A549 (cell line): ENCODE measurements around the gene SYNE3. TPM values are rescaled to one million over a fixed set of nuclear protein-coding genes. Genes with fewer than 3 reads are reported as not detected.

ENCODE experiments used
- ATAC-seq, 2 experiments: fragments of 200-7000 bp in 1 of 2; fragments of >200 bp in 1 of 2; cut with Nextera tagmentation in 1 of 2; cut with Tn5 transposase in 1 of 2; 3 replicates each; pipeline versions ENCODE4 v1.8.0 to v1.9.1; 2018 to 2020; ENCODE audit warnings: mild to moderate bottlenecking in 1 of 2, moderate library complexity in 1 of 2
- CTCF ChIA-PET: fragments of 300-600 bp; sonication (Branson Sonifier 250); formaldehyde crosslinking; extraction: SDS; loops from one replicate; lab custom pipeline; 2021; ENCODE audit warnings: antibody characterized with exemption, inconsistent platforms; lab: Yijun Ruan, JAX
- POLR2A ChIA-PET: fragments of 350-600 bp; formaldehyde crosslinking; extraction: SDS; loops from one replicate; lab custom pipeline; 2021; ENCODE audit warnings: antibody characterized with exemption, inconsistent platforms; lab: Yijun Ruan, JAX
- DNase-seq, 2 experiments: peaks; one replicate each; pipeline versions ENCODE4 v3.0.0 to v3.0.0-alpha.2; 2011 to 2016; ENCODE audit warnings: low read depth in 1 of 2, low spot score in 1 of 2
- FAIRE-seq: peaks from 2 replicates; lab custom pipeline; 2011; peaks lifted over from hg19 to GRCh38; lab: Jason Lieb, UNC
- H3K27ac ChIP-seq, 2 experiments: fragments of >200 bp; sonication (Bioruptor Twin); formaldehyde crosslinking; 3 replicates each; pipeline ENCODE4 v1.5.1; 2016 to 2017
- H3K4me1 ChIP-seq: fragments of >200 bp; sonication (Bioruptor Twin); formaldehyde crosslinking; 3 replicates; pipeline ENCODE4 v1.6.1; 2016
- H3K4me2 ChIP-seq: fragments of >200 bp; sonication (Bioruptor Twin); formaldehyde crosslinking; 3 replicates; pipeline ENCODE4 v1.6.1; 2016
- H3K4me3 ChIP-seq: fragments of >200 bp; sonication (Bioruptor Twin); formaldehyde crosslinking; 3 replicates; pipeline ENCODE4 v1.5.1; 2016
- H3K9me3 ChIP-seq: fragments of >200 bp; sonication (Bioruptor Twin); formaldehyde crosslinking; 3 replicates; pipeline ENCODE4 v1.6.1; 2016
- CBX2 ChIP-seq: fragments of 200-600 bp; sonication (generic); IDR thresholded peaks from 2 replicates; pipeline ENCODE4 v1.6.1; 2016; ENCODE audit warnings: low read depth, mild to moderate bottlenecking, borderline replicate concordance
- CEBPB ChIP-seq, 2 experiments: fragments of >200 bp in 1 of 2; sonication (Bioruptor Twin) in 1 of 2; formaldehyde crosslinking in 1 of 2; IDR thresholded peaks; 2 replicates each; pipeline ENCODE4 v1.6.1; 2012 to 2016
- CHD2 ChIP-seq: fragments of 150-350 bp; IDR thresholded peaks from 2 replicates; pipeline ENCODE4 v1.6.1; 2014; ENCODE audit warnings: low read length; ENCODE audit not compliant: partially characterized antibody
- FOSB ChIP-seq: fragments of 250-450 bp; sonication (Bioruptor Pico); IDR thresholded peaks from 2 replicates; pipeline ENCODE4 v1.5.0; 2020; ENCODE audit warnings: mild to moderate bottlenecking, moderate library complexity
- FOSL2 ChIP-seq, 2 experiments: fragments of 450-650 bp in 1 of 2; fragments of >200 bp in 1 of 2; sonication (Bioruptor Twin) in 1 of 2; formaldehyde crosslinking; IDR thresholded peaks; 2 replicates each; pipeline versions ENCODE4 v1.5.0 to v1.6.1; 2016 to 2020; ENCODE audit warnings: mild to moderate bottlenecking in 1 of 2, moderate library complexity in 1 of 2
- FOXS1 ChIP-seq: fragments of 250-450 bp; sonication (Bioruptor Pico); IDR thresholded peaks from 2 replicates; pipeline ENCODE4 v1.5.0; 2020; ENCODE audit warnings: mild to moderate bottlenecking, moderate library complexity
- GATA3 ChIP-seq: IDR thresholded peaks from 2 replicates; pipeline ENCODE4 v1.6.1; 2012; ENCODE audit warnings: borderline replicate concordance
- HDAC2 ChIP-seq: fragments of 200-600 bp; sonication (generic); IDR thresholded peaks from 2 replicates; pipeline ENCODE4 v1.6.1; 2016
- MYC ChIP-seq: IDR thresholded peaks from 2 replicates; pipeline ENCODE4 v1.6.1; 2012; ENCODE audit warnings: mild to moderate bottlenecking, inconsistent platforms, low read length, improper control_type of control experiment, borderline replicate concordance
- NPAS2 ChIP-seq: fragments of 250-450 bp; sonication (Bioruptor Pico); IDR thresholded peaks from 2 replicates; pipeline ENCODE4 v1.8.0; 2022; ENCODE audit warnings: mild to moderate bottlenecking, moderate library complexity, borderline replicate concordance
- NR3C1 ChIP-seq: fragments of >200 bp; sonication (Bioruptor Twin); formaldehyde crosslinking; IDR thresholded peaks from 3 replicates; pipeline ENCODE4 v1.6.1; 2017
- PHF8 ChIP-seq: fragments of 200-600 bp; sonication (generic); IDR thresholded peaks from 2 replicates; pipeline ENCODE4 v1.6.1; 2016; ENCODE audit warnings: low read depth, mild to moderate bottlenecking, antibody characterized with exemption, moderate library complexity, borderline replicate concordance
- RARB ChIP-seq: fragments of 250-450 bp; sonication (Bioruptor Pico); IDR thresholded peaks from 2 replicates; pipeline ENCODE4 v1.8.0; 2021; ENCODE audit warnings: mild to moderate bottlenecking, moderate library complexity
- REST ChIP-seq: fragments of 200-600 bp; sonication (generic); IDR thresholded peaks from 2 replicates; pipeline ENCODE4 v1.6.1; 2016; ENCODE audit warnings: antibody characterized with exemption, mild to moderate bottlenecking, moderate library complexity
- RFX5 ChIP-seq: fragments of 450-650 bp; IDR thresholded peaks from 2 replicates; pipeline ENCODE4 v1.7.1; 2014; ENCODE audit warnings: antibody characterized with exemption, mild to moderate bottlenecking, moderate library complexity
- SMC3 ChIP-seq: fragments of >200 bp; sonication (Bioruptor Twin); formaldehyde crosslinking; IDR thresholded peaks from 3 replicates; pipeline ENCODE4 v1.6.1; 2018; ENCODE audit warnings: inconsistent platforms
- SREBF2 ChIP-seq: fragments of 450-650 bp; IDR thresholded peaks from 2 replicates; pipeline ENCODE4 v1.6.1; 2014; ENCODE audit warnings: mild to moderate bottlenecking, moderate library complexity
- TFCP2L1 ChIP-seq: fragments of 250-450 bp; sonication (Bioruptor Pico); IDR thresholded peaks from 2 replicates; pipeline ENCODE4 v1.5.0; 2021; ENCODE audit warnings: mild to moderate bottlenecking
- TP53 ChIP-seq: fragments of 250-450 bp; sonication (Bioruptor Pico); IDR thresholded peaks from 2 replicates; pipeline ENCODE4 v1.5.0; 2021; ENCODE audit warnings: mild to moderate bottlenecking, moderate library complexity
- ZSCAN20 ChIP-seq: fragments of 250-450 bp; sonication (Bioruptor Pico); IDR thresholded peaks from 2 replicates; pipeline ENCODE4 v1.8.0; 2022; ENCODE audit warnings: mild to moderate bottlenecking, moderate library complexity
- WGBS: methylation state at CpG from one replicate; pipeline ENCODE4 v1.1.6; 2017; ENCODE audit errors: missing lambda C conversion rate; 5-methylcytosine and 5-hydroxymethylcytosine counted together
- polyA plus RNA-seq, 4 experiments: library from polyadenylated mRNA; depleted of rRNA in 3 of 4; stranded (reverse); fragments of >200 nt; fragmentation: RNase III in 1 of 4; extraction: RNeasy Plus Mini Kit Qiagen cat#74134 plus additional on column Dnase treatment in 1 of 4; gene quantifications; 2 replicates in 3 of 4; 3 replicates in 1 of 4; pipeline ENCODE4 v1.2.3, GENCODE V29; 2011 to 2017
- TF ChIP-seq, protein P1 (sequence below): fragments of 250-450 bp; sonication (Bioruptor Pico); IDR thresholded peaks from 2 replicates; pipeline ENCODE4 v1.5.0; 2020; ENCODE audit warnings: low read depth, mild to moderate bottlenecking, moderate library complexity
- TF ChIP-seq, protein P2 (sequence below): fragments of 450-650 bp; IDR thresholded peaks from 2 replicates; pipeline ENCODE4 v1.6.1; 2014; ENCODE audit warnings: antibody characterized with exemption

Gene SYNE3
- polyA plus RNA-seq, 2 of the 4 experiments (the other 2 are of a cell fraction): 0.05 to 0.08 TPM

GRCh38 chr14:95555053-95555452 lies 38.6 kb upstream of the SYNE3 start:
- H3K9me3 ChIP-seq: no peaks in the 10 kb centered on the region
- no peak for FAIRE-seq
- WGBS: 71% methylated on average over 10 of the region's 10 CpGs
- ChIA-PET CTCF (interaction anchor here (1.6 kb wide), 1 partner anchor 16 kb away, joined by 4 read pairs; no protein-coding TSS in a partner anchor), POLR2A (no interaction called here)
- no peaks in the 10 kb centered on the region for H3K4me1 ChIP-seq
- no peak overlapping the region for H3K27ac ChIP-seq
- TF ChIP-seq CEBPB (IDR thresholded peaks at IDR 0.05) (no peak), TP53 (CRISPR knock-in tag) (no peak), SREBF2 (no peak), FOXS1 (CRISPR knock-in tag) (no peak), NPAS2 (CRISPR knock-in tag) (no peak), REST (no peak), HDAC2 (no peak), MYC (no peak), NR3C1 (no peak), CHD2 (no peak), RARB (CRISPR knock-in tag) (no peak), GATA3 (no peak), FOSB (CRISPR knock-in tag) (no peak), SMC3 (no peak), ZSCAN20 (CRISPR knock-in tag) (no peak), CBX2 (no peak)
- TF ChIP-seq, protein P1, sequence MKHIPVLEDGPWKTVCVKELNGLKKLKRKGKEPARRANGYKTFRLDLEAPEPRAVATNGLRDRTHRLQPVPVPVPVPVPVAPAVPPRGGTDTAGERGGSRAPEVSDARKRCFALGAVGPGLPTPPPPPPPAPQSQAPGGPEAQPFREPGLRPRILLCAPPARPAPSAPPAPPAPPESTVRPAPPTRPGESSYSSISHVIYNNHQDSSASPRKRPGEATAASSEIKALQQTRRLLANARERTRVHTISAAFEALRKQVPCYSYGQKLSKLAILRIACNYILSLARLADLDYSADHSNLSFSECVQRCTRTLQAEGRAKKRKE (CRISPR knock-in tag): no peak
- DNase-seq: no peak
- no peak for ATAC-seq
- H3K4me2 ChIP-seq: no peak overlapping the region
- H3K4me3 ChIP-seq: no peak overlapping the region

DNA sequence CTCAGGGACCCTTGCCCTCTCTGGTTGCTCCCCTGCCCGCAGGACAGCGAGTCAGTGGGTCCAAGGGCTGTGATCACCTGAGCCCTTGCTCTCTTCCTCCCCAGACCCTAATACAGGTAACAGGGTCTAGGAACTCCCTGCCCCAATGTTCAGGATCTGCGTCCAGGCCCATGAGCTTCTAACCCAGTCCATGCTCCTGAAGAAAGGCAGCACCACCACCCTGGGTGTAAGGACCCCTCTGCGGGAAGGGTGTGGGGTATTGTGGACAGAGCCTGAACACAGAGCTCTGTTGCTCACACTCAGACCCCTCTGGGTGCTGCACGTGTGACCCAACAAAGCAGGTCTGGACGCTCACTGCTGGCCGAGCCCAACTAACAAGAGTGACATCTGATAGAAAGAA lies 36.7 kb upstream of the SYNE3 start:
- Histone ChIP-seq H3K4me3 (no peak overlapping the region), H3K4me2 (no peak overlapping the region), H3K27ac (no peak overlapping the region), H3K9me3 (no peaks in the 10 kb centered on the region), H3K4me1 (no peaks in the 10 kb centered on the region)
- ChIA-PET POLR2A (no interaction called here), CTCF (interaction anchor here (6.7 kb wide), 1 partner anchor 8 kb away, joined by 47 read pairs; no protein-coding TSS in a partner anchor)
- whole genome bisulfite sequencing: 65% methylated on average over 7 of the region's 7 CpGs
- no peak for FAIRE-seq
- TF ChIP-seq FOSL2 (IDR thresholded peaks at IDR 0.05) (no peak), FOSL2 (CRISPR knock-in tag; IDR thresholded peaks at IDR 0.05) (no peak), ZSCAN20 (CRISPR knock-in tag) (no peak), PHF8 (no peak), GATA3 (no peak), RFX5 (no peak), TFCP2L1 (CRISPR knock-in tag) (no peak)
- TF ChIP-seq, protein P2, sequence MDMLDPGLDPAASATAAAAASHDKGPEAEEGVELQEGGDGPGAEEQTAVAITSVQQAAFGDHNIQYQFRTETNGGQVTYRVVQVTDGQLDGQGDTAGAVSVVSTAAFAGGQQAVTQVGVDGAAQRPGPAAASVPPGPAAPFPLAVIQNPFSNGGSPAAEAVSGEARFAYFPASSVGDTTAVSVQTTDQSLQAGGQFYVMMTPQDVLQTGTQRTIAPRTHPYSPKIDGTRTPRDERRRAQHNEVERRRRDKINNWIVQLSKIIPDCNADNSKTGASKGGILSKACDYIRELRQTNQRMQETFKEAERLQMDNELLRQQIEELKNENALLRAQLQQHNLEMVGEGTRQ: no peak
- ATAC-seq: no peak; a peak in 1 of 6 replicates
- DNase-seq: no peak
